Astrocyte of the hippocampus (primary cell): ENCODE results near the gene NCF2.
A peak's percentile ranks its signal among the peaks of the same experiment; 100 is the strongest.

Experiments
- DNase-seq: peaks from one replicate; pipeline ENCODE4 v3.0.0; 2011; ENCODE audit warnings: low read depth, low spot score

The NCF2 gene

DNA sequence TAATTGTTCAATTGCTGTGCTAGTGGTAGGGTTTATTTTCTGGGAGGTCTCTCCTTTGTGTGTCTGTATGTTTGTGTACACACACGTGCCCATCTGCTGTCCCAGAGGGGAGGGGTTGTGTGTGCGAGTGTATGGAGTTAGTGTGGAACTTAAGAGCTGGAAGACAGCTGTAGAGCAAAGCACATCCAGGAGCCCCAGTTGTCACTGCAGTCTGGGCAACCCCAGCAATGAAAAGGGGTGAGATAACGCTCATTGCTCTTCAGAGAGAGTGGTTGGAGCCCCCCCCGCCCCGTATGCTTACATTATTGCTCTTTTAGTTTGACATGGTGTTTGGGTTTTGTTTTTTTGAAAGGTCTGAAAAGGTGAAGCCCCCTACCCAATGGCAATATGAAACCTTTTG lies 36.9 kb downstream of the NCF2 start:
- DNase-seq: no peak

DNA sequence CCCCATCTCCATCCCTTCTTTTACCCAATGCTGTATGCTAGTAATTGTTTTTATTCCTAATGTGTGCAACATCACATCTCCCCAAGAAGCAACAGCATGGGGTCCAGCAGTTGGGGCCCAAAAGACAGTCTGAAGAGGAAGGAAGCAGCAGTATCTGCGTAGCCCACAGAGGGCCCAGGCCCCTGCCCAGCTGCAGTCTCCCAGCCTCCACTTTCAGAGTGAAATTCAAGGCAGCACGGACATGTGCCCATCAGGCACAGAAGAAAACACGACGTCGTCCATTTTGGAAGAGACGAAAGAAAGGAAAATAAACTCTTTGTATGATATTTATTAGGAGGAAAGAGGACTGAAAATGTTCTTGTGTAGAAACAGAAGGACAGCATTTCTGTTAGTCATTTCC lies 37.4 kb downstream of the NCF2 start:
- DNase-seq: no peak

DNA sequence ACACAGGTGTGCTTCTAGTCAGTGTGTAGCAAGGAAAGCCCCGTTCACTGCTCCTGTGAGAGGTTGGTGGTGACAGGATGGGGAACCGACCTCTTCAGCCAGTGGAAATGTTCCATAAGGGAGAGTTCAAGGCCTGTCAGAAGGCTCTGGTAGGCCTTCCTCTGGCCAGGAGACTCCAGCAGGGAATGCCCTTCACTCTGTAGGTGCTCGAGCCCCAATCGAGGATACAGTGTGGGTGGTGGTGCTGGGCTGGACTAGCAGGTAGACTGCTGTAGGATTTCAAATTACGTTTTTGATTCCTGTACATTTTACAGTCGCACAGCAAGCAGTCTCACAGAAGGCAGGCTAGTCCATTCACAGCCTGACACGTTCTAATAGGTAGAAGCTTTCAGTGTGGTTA lies 37.8 kb downstream of the NCF2 start:
- no peak for DNase-seq

DNA sequence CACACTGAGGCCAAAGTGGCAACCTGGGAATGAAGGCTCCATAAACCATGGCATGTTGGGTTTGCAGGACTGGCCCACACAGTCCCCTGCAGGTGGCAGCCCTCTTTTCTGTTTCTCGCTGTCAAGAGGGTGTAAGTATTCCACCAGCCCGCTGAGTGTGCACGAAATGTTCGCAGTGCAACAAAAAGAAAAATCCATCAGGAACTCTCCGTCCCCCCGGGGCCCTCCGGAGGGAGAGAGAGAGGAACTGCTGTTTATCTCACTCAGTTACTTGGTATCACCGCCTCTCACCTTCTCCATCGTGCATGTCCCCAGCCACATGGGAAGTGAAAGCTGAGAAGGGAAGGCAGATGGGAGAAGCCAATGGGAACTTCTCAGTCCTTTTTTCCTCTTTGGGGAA lies 38.3 kb downstream of the NCF2 start:
- DNase-seq: no peak

DNA sequence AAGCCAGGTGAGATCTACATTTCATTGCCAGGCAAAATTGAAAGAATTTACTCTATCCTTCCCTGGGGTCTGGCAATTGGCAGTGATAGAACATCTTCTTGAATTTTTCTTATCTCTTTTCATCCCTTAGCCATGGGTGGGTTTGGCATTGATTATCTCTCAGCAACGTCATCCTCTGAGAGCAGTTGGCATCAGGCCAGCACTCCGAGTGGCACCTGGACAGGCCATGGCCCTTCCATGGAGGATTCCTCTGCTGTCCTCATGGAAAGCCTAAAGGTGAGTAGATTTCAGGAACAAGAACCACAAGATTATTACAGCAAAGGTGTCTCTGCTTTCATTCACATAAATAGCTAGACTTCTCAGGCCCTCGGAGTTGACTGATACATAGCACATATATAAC lies 39.3 kb downstream of the NCF2 start:
- no peak for DNase-seq

DNA sequence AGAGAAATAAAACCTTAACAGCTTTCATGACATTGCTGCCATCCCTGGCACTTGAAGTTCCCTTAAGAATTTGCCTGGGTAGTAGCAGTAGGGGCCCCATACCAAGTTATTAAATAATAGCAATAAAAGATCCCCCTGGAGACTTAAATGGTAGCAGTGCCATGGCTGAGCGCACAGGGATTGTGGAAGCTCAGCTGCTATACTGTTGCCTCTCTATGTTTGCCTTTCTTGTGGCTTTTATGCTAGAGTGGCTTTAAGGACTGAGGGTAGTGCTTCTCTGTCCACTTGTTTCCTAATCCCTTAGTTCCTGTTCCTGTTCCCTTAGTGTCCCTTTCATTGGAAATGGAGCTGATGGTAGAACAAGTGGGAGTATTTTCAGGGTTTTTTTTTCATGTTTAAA lies 42.1 kb downstream of the NCF2 start:
- no peak for DNase-seq

DNA sequence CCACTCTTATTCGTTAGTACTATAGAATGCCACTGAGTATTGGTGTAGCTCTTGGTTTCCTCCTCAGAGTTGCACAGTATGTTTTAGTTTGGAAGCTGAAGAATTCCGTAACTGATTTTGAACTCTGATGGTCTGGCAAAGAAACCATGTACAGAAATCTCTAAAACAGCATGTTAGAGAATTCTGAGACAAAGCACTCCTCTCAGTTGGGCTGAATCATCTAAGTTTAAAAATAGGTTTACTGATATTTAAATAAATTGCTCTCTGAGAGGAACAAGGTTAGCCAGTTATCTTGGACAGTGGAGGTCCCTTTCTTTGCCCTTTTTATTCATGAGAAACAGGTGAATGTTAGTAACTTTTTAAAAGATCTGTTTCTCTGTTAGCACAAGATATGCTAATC lies 43.8 kb downstream of the NCF2 start:
- DNase-seq: no peak

DNA sequence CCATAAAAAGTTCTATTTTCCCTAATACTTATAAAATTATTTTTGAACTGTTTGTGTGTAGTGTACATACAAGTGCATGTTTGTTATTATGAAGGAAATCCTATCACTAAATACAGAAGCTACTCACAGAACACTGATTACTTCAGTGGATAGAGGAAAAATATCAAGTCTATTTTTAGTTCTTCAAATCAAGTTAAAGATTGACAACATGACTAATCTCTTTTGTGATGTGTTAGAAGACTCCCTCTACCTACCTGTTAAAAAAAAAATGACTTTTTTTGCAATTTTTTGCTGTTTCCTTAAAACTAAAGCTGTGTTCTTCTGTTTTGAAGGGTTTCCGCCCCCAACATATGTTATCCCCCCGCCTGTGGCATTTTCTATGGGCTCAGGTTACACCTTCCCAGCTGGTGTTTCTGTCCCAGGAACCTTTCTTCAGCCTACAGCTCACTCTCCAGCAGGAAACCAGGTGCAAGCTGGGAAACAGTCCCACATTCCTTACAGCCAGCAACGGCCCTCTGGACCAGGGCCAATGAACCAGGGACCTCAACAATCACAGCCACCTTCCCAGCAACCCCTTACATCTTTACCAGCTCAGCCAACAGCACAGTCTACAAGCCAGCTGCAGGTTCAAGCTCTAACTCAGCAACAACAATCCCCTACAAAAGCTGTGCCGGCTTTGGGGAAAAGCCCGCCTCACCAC lies 45.5 kb downstream of the NCF2 start:
- peak; percentile 26 for DNase-seq

DNA sequence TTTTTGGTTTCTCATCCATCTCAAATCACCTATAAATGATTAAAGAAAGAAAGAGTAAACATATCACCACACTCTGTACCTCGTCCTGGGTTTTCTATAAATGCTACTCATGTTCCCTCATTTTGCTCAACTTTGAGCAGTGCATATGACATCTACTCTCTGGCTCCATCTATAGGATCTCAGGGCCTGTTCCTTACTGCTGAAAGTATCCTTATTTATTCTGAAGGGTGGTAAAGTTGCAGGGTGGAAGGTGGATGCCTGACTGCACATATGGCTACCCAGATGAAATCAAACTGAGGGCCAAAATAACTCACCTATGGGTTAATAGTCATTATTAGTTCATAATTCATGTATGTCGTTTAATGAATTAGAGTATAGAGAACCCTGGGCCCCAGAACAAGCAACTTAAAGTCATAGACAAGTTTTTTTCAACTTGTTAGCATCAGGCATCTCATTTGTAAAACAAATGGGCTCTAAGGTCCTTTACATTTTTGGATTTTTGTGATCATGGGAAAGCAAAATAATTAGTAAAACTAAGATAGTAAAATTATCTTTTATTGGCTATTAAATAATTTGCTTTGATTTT lies 46.5 kb downstream of the NCF2 start:
- peak; percentile 74 for DNase-seq

DNA sequence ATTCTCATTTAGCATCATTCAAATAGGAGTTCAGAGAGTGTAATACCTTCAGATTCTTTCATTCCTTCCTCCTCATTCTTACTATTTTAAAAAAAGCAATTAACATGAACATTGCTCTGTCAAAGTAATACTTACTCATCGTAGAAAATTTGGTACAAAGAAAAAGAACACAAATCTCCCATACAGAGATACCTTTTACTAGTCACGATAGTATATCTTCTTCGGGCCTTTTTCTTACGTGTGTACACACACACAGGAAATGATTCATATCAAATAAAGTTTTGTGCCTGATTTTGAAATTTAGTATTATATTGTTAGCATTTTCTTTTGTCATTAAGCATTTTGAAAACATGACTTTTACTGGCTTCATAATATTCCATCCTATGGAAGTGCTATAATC lies 52.9 kb downstream of the NCF2 start:
- no peak for DNase-seq

DNA sequence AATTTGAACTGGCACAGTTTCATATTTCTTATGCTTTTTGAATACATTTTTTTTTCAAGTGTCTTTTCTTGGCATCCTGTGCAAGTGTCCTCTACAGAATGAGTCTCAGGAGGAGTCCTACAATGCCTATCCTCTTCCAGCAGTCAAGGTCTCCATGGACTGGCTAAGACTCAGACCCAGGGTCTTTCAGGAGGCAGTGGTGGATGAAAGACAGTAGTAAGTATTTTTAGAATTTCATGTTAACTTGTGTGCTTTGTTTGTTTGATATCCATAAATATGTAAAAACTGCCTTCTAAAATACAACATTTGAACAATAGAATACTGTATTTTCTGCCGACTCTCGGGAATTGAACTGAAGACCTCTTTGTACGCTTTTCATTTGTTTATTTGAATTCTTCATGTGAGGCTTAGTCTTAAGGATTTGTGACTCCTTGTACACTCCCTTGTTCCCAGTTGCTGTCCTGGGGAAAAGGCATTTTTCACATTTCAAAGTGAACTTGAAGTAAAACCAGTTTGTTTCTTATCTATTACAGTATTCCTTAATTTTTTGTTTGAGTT lies 56.6 kb downstream of the NCF2 start:
- DNase-seq: no peak

DNA sequence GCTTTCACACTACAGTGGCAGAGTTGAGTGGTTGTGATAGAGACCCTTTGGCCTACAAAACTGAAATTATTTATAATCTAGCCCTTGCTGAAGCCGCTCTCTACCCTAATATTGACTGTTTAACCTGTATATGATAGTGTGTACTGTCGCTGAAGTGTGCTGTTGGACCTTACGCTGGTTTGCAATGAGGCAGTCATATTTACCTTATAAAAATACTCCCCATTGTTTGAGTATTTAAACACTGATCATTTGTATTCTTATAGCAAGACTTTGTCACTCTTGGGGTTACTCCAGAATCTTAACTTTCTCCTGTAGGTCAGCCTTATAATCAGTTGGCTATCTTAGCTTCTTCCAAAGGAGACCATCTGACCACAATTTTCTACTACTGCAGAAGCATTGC lies 61.7 kb downstream of the NCF2 start:
- no peak for DNase-seq

DNA sequence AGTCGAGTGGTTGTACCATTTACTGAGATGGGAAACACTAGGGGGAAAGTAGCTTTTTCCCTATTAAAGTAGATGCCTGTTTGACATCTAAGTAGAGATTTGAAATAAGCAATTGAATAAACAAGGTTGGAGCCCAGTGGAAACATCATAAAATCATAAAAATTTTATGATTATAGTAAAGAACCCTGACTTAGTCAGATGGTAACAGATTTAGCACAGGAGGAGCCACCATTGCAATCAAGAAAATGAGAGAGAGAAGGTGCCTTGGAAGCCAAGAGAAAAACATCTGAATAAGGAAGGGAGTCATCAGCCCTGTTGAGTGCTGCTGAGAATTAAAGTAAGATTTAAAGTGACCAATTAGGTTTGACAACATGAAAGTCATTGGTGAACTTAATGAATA lies 68.2 kb downstream of the NCF2 start:
- DNase-seq: no peak

DNA sequence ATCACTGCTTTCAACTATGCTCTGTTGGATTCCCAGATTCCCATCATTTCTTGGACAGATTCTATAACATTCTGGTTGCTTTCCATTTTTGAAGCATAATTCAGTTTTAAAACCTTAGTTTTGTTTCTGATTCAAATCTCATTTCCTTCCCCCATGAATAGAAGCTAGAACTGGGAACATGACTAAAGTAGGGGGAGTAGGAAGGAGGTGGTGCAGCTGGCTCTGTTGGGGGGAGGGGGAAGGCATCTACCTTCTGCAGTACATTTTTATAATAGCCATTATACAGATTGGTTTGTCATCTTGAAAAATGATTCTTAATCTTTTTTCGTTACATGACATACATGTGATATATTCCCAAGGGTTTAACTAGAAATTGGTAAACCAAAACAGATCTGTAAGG lies 69.9 kb downstream of the NCF2 start:
- DNase-seq: no peak

DNA sequence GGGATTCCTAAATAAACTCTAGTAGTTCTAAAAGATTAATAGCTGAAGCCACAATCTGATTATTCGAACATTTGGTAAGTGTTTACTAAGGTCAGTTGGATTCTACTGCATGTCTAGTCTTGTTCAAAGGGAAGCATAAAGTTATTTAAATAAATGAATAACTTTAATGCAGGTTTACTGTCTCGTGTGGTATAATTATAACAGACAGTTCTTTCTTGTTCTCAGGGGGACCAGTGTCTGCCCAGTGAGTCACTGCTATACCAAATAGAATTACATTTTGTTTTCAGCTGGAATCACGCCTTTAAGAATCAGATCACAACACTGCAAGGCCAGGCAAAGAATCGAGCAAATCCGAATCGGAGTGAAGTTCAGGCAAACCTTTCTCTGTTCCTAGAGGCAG lies 72.9 kb downstream of the NCF2 start:
- DNase-seq: no peak

DNA sequence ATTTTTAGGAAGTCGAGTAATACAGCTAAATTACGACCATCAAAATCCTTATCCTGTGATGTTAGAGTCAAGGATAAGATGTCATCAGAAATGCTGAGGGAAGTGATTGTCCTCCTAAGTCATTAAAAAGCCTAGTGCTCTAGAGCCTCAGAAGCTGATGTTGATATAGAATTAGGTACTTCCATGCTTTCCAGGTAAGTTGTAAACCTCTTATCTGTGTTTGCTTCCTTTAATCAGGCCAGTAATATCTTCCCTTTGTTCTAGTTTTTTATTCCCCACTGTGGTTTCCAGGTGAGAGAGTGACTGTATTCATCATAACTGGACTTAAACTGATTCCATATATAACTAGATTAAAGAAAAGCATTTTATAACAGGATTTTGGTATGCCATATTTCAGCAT lies 73.5 kb downstream of the NCF2 start:
- DNase-seq: no peak

DNA sequence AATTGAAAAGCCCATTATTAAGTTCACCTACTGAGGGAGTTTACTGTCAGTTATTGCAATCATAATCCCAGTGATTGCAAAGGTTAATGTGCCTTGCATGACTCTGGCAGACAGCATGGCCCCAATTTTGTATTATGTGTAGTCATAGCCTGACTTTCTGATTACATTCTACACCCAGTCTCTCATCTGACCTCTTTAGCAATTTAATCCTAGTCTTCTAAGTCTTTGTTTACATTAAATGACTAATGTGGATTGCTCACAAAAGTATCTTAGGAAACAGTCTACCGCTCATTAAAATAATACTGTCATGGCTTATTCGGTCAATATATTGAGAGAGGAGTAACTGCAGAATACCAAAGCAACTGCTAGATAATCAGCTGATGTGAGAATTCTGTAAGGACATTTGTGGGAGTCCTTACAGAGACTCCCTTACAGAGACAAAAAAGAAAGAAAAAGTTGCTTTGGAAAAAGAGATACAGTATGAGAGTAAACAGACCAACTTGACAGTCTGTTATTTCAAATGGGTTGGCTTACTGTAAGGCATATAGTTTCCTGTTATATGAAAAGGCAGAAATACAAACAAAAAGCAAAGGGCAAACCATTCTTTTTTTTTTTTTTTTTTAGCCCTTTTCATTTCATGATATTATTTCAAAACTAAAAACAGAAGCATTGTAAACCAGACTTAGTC lies 75.1 kb downstream of the NCF2 start:
- peak; percentile 34 for DNase-seq

DNA sequence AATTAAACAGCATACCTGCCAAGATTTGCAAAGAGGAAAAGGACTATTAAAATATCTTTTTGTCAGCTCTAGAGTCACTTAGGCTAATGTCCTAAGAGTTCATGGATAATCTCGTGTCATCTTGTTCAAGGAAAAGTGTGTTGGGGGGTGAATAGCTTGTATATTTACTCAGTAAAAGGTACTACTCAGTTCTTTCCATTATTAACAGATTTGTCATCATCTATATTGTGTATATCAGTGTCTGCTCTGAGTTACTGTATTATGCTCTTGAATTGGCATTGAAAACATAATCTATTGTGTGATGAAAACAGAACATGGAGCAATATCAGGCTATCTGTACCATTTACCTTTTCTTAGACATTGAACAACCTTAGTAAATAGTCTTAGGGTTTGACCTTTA lies 76.0 kb downstream of the NCF2 start:
- no peak for DNase-seq

DNA sequence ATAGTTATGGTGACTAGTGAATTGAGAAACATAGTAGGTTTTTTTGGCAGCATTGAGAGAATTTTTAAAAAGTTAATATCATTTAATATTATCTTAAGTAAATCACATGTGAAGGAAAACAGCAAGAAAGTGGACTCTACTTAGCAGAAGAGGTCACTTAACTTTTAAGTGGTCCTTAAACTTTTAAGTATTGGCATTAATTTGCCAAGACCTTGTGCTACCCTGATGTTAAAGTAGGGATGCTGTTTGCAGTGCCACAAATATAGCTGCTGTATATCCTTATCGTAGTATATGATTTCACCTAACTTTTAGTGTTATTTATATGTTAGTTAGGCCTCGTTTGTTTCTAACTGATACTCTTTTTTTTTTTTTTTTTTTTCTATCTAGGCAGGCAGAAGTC lies 77.8 kb downstream of the NCF2 start:
- DNase-seq: no peak

DNA sequence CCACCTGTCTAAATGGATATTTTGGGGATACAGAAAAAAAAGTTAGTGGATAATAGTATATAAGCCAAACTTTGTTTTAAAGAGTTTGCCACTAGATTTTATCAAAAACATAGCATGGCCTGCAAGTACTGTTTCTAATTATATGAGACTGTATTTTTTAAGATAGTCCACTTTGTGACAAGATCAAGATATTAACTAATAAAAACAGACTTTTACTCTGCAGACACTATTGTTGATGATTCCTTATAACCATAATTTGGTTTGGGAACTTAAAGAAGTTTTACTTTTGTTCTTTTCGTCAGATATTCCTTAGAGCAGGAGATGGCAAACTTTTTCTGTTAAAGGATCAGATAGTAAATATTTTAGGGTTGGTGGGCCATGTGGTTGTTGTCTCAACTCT lies 81.6 kb downstream of the NCF2 start:
- no peak for DNase-seq

DNA sequence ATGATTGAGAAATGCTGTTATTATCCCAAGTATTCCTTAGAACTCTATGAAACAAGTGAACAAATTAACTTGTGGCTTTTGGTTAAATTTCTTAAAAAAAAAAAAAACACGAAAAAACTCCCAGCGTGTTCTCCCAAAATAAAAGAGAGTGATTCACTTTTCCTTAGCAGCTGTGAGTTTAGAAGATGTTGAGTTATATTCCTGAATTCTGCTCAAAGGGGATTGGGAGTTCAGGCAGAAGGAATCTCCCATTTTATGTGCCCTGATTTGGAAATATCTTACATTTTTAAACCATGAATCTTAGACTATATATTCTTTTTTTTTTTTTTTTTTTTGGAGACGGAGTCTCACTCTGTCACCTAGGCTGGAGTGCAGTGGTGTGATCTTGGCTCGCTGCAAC lies 83.7 kb downstream of the NCF2 start:
- no peak for DNase-seq
